Measurements from ENCODE around the gene TBC1D8. TPM values are rescaled to one million over a fixed set of nuclear protein-coding genes. Genes with fewer than 3 reads are reported as not detected.

Gene TBC1D8
- total and polyA plus RNA-seq, 9 of the 15 experiments (the other 6 are each of a cell fraction or from before 2014, with no cell fraction given) = 0.36 to 1.3 (median 0.82) TPM

DNA sequence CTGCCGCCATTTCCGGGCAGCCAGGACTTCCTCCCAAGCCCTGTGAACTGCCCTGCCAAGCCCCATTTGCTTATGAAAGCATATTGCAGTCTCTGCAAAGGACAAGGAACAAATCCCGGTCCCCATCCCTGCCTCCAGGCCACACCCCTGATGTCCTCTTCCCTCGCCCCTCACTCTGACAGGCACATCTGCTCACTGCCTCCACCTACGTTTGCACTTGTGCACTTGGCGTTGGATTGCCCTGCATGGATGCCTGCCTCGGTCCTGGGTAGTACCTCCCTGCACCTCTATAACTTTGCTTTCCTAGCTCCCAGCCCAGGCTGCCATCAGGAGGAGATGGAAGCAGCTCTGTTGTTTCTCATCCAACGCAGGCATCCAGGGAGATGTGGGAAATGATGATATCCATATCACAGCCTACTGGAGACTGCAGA lies 168.7 kb downstream of the TBC1D8 start:
- intact Hi-C loops (cut with micrococcal nuclease) = loop anchor here (10.0 kb wide), 2 partner anchors 158 to 558 kb away; partner anchors contain the start of gene NPAS2
- POLR2A ChIA-PET = interaction anchor here (0.8 to 1.0 kb wide), 3 partner anchors 11 to 22 kb away, joined by 3 read pairs; no protein-coding TSS in a partner anchor

More for the DNA sequence above, 168.7 kb downstream of the TBC1D8 start:
- TF ChIP-seq MAFG (tag; conservative IDR thresholded peaks at IDR 0.05) (no peak), HDAC1 (IDR thresholded peaks at IDR 0.05) (no peak), TRIM28 (IDR thresholded peaks at IDR 0.05) (no peak), L3MBTL2 (IDR thresholded peaks at IDR 0.05) (no peak), RFX5 (IDR thresholded peaks at IDR 0.05; ENCODE audit: low read depth, low read length) (no peak), ZNF354B (CRISPR knock-in tag; IDR thresholded peaks at IDR 0.05) (no peak), CHCHD3 (CRISPR knock-in tag; IDR thresholded peaks at IDR 0.05) (no peak), NFIX (CRISPR knock-in tag; IDR thresholded peaks at IDR 0.05; ENCODE audit: low read depth) (no peak), KDM2B (CRISPR knock-in tag; IDR thresholded peaks at IDR 0.05) (no peak), CBFA2T3 (IDR thresholded peaks at IDR 0.05) (no peak), ZNF140 (CRISPR knock-in tag; IDR thresholded peaks at IDR 0.05) (no peak)
- TF ChIP-seq, protein P1, sequence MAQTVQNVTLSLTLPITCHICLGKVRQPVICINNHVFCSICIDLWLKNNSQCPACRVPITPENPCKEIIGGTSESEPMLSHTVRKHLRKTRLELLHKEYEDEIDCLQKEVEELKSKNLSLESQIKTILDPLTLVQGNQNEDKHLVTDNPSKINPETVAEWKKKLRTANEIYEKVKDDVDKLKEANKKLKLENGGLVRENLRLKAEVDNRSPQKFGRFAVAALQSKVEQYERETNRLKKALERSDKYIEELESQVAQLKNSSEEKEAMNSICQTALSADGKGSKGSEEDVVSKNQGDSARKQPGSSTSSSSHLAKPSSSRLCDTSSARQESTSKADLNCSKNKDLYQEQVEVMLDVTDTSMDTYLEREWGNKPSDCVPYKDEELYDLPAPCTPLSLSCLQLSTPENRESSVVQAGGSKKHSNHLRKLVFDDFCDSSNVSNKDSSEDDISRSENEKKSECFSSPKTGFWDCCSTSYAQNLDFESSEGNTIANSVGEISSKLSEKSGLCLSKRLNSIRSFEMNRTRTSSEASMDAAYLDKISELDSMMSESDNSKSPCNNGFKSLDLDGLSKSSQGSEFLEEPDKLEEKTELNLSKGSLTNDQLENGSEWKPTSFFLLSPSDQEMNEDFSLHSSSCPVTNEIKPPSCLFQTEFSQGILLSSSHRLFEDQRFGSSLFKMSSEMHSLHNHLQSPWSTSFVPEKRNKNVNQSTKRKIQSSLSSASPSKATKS (CRISPR knock-in tag; IDR thresholded peaks at IDR 0.05) = no peak
- TF ChIP-seq, protein P2, sequence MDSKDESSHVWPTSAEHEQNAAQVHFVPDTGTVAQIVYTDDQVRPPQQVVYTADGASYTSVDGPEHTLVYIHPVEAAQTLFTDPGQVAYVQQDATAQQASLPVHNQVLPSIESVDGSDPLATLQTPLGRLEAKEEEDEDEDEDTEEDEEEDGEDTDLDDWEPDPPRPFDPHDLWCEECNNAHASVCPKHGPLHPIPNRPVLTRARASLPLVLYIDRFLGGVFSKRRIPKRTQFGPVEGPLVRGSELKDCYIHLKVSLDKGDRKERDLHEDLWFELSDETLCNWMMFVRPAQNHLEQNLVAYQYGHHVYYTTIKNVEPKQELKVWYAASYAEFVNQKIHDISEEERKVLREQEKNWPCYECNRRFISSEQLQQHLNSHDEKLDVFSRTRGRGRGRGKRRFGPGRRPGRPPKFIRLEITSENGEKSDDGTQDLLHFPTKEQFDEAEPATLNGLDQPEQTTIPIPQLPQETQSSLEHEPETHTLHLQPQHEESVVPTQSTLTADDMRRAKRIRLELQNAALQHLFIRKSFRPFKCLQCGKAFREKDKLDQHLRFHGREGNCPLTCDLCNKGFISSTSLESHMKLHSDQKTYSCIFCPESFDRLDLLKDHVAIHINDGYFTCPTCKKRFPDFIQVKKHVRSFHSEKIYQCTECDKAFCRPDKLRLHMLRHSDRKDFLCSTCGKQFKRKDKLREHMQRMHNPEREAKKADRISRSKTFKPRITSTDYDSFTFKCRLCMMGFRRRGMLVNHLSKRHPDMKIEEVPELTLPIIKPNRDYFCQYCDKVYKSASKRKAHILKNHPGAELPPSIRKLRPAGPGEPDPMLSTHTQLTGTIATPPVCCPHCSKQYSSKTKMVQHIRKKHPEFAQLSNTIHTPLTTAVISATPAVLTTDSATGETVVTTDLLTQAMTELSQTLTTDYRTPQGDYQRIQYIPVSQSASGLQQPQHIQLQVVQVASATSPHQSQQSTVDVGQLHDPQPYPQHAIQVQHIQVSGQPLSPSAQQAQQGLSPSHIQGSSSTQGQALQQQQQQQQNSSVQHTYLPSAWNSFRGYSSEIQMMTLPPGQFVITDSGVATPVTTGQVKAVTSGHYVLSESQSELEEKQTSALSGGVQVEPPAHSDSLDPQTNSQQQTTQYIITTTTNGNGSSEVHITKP (IDR thresholded peaks at IDR 0.05; ENCODE audit: partially characterized antibody) = no peak
- TF ChIP-seq, protein P3, sequence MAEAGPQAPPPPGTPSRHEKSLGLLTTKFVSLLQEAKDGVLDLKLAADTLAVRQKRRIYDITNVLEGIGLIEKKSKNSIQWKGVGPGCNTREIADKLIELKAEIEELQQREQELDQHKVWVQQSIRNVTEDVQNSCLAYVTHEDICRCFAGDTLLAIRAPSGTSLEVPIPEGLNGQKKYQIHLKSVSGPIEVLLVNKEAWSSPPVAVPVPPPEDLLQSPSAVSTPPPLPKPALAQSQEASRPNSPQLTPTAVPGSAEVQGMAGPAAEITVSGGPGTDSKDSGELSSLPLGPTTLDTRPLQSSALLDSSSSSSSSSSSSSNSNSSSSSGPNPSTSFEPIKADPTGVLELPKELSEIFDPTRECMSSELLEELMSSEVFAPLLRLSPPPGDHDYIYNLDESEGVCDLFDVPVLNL (CRISPR knock-in tag; IDR thresholded peaks at IDR 0.05; ENCODE audit: low read depth) = no peak
- in situ Hi-C loops (cut with MboI) = no loop called here
- no TSS peak for BruUV-seq (replicated peaks)
- no peak for ATAC-seq
- Histone ChIP-seq H3K4me1 (replicated peaks in 1 of 2; ENCODE audit: control insufficient read depth in 2 of 2, insufficient read depth in 2 of 2, low read length in 2 of 2) (0 out of 5 replicates have a peak, but pooled peaks cover 0 to 4% of the 10 kb centered on the region in 2 experiments), H2AFZ (ENCODE audit: low read depth, low read length) (no peak overlapping the region), H3K36me3 (ENCODE audit: control insufficient read depth, insufficient read depth, low read length) (no peaks in the 10 kb centered on the region), H3K4me3 (no peak overlapping the region), H3K9ac (ENCODE audit: insufficient read depth in 1 of 2, low read depth in 2 of 2, low read length in 2 of 2) (no peak overlapping the region; a peak in 1 of 4 replicates), H3K4me2 (ENCODE audit: insufficient read depth, low read length) (no peak overlapping the region), H3K27ac (ENCODE audit: extremely low read depth, low read depth, low read length) (no peak overlapping the region), H3K9me3 (replicated peaks; ENCODE audit: control insufficient read depth, insufficient read depth, low read depth, low read length) (no peaks in the 10 kb centered on the region), H3K9me1 (ENCODE audit: control insufficient read depth, insufficient read depth, low read length) (no peaks in the 10 kb centered on the region), H3K79me2 (ENCODE audit: control insufficient read depth, insufficient read depth, low read length) (no peaks in the 10 kb centered on the region), H4K20me1 (replicated peaks; ENCODE audit: control insufficient read depth, insufficient read depth, low read length) (peaks cover 7% of the 10 kb centered on the region; the same call in 1 of the 2 replicates), H3K27me3 (ENCODE audit: control insufficient read depth in 2 of 2, insufficient read depth in 2 of 2, low read length in 2 of 2) (peaks cover 24 to 62% of the 10 kb centered on the region in 2 experiments)
- no peak for DNase-seq (ENCODE audit: extremely low read depth in 1 of 4, low spot score in 3 of 4)
- CTCF ChIA-PET (ENCODE audit: low intra/inter-chr PET ratio) = no interaction called here
- WGBS (ENCODE audit: insufficient coverage, low coverage, missing lambda C conversion rate) = 6% methylated on average over 7 of the region's 8 CpGs
- no peak for FAIRE-seq

Measured in K562 (cell line).